ENCODE data around the gene PLK5.
A peak's percentile ranks its signal among the peaks of the same experiment; 100 is the strongest.
"Not testable (repeated sequence)": the region's sequence is repeated elsewhere in the genome, so short reads cannot be mapped to it uniquely, and the experiment has no call there.

Gene PLK5

DNA sequence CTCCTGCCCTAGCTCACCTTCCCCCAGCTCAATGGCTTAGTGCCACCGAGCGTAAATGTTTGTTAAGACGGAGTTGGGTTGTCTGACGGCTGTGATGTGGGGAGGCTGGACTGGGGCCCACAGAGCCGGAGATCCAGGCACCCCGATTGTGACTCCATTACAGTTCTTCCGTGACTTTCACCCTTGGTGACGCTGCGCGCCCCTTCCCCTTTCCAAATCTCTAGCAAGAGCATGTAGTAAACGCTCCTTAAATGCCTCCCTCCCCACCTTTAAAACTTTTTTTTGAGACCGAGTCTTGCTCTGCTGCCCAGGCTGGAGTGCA is 32.1 kb upstream of the PLK5 start:
- DNase-seq: no peak

DNA sequence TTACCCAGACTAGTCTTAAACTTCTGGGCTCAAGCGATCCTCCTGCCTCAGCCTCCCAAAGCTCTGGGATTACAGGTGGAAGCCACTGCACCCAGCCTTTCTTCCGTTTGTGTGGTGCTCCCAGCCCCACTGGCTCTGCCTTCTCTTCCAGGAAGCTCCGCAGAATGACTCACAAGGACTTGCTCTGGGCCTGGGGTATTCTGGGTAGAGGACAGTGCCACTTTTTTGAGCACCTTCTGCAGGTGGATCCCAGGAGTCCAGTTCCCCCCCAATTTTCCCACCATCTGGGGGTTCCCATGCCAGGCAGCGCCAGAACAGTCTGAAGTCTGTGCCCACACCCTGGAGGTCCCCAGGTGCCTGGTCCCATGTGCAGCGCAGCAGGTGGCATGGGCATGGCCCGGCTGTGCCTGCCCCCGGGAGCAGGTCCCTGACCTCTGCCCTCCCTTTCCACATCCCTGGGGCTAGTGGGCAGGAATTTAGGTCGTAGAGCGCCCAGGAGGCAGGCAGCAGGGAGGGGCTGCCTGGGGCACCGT is 31.3 kb upstream of the PLK5 start:
- no peak for DNase-seq

DNA sequence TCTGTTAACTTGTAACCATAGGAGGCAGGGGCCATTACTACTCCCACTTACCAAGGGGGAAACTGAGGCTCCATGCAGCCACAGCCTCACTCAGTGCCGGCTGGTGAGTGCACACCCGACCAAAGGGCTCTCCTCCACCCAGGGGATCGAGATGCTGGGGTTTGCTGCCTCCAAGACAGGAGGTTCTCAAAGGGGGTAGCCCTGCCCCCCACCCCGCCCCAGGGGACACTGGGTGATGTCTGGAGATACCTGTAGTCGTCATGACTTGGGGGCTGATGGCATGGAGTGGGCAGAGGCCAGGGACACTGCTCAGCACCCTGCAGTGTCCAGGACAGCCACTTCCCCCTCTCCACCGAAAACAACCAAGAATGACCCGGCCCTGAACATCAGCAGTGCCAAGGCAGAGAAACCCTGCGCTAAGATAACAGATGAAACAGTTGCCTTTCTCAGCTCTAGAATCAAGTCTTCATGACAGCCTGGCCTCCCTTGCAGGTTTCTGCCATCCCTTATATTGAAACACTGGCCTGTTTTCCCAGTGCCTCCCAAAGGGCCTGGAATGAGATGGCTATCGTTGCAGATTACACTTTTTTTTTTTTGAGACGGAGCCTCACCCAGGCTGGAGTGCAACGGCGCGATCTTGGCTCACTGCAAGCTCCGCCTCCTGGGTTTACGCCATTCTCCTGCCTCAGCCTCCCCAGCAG is 29.6 kb upstream of the PLK5 start:
- no peak for DNase-seq

- DNase-seq: no peak
Measured at GRCh38 chr19:1495051-1495798, 28.7 kb upstream of the PLK5 start.

DNA sequence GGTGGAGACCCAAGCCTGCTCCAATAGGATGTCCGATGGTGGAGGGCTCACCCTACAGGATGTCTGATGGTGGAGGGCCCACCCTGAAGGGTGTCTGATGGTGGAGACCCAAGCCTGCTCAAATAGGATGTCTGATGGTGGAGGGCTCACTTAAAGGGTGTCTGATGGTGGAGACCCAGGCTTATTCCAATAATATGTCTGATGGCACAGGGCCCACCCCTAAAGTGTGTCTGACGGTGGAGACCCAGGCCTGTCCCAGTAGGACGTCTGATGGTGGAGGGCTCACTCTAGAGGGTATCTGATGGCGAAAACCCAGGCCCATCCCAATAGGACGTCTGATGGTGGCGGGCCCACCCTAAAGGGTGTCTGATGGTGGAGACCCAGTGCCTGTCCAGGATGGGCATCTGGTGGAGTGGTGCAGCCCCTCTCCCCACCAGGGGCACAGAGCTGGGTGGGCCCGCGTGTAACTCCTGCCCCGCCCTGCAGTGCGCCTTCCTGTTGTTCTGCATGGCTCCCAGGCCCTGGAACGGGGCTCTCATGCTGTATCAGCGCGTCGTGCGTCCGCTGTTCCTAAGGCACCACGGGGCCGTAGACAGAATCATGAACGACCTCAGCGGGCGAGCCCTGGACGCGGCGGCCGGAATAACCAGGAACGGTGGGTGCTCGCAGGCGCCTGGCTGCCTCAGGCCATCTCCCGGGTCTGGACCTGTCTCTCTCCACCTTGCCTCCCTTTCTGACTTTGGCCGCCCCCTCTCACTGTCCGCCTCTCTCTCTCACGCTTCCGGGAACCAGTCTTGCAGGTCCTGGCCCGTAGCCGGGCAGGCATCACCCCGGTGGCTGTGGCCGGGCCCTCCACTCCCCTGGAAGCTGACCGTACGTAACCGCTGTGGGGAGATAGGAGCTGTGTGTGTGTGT is 27.8 kb upstream of the PLK5 start:
- DNase-seq: no peak

DNA sequence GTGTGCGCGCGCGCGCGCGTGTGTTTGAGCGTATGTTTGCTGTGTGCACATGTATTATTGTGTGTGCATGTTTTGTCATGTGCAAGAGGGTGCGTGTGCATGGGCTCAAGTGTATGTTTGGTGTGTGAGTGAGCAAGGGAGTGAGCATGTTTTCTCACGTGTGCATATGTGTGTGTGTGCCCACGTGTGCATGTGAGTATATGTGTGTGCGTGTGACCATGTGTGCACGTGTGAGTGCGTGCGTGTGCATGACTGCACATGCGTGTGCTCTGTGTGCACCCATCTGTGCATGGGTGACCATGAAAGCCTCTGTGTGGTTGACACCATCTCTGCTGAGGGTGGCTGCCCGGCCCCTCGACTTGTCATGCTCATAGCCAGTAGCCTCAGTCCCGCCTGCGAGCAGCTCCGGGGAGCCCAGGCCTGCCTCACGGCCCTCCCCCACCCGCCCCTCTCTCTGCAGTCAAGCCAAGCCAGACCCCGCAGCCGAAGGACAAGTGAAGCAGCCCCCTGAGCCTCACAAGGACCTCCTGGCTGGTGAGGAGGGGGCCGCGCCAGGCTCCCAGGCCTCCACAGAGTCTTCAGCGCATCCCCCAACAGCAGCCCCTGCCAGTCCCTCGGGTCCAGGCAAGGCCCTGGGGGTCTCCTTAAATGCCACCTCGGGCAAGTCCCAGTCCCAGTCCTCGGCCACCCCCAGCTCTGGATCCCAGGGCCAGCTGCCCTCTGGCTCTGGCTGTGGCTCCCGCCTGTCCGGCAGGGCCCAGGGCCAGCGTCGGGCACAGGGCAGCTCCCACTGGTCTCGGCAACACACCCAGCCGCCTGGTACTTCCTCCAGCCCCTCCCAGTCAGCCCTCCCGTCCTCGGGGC is 26.9 kb upstream of the PLK5 start:
- no peak for DNase-seq

DNA sequence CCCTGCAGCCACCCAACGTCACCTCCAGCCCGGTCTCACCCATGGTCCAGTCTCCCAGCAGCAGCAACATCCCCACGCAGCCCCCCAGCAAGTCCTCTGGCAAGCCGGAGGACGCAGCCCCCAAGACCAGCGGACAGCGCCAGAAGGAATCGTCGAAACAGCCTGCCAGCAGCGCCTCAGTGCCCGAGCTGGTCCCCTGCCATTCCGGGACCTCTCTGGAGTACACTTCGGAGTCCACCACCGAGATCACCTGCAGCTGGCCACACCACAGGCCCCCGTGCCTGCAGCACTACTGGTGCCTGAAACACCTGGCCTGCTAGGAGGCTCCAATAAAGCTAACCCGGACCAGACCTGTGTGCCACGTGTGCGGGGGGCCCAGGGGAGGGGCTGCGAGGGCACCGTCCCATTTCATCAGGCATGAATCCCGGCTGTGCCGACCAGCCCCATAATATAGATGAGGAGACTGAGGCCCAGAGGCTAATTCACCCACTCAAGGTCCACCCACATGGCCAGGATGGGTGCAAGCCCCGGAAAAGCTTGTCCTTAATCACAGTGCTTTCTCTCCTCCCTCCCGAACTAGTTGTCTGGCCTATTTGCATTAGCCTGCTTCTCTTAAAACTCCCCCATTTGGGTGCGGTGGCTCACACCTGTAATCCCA is 26.2 kb upstream of the PLK5 start:
- no peak for DNase-seq

DNA sequence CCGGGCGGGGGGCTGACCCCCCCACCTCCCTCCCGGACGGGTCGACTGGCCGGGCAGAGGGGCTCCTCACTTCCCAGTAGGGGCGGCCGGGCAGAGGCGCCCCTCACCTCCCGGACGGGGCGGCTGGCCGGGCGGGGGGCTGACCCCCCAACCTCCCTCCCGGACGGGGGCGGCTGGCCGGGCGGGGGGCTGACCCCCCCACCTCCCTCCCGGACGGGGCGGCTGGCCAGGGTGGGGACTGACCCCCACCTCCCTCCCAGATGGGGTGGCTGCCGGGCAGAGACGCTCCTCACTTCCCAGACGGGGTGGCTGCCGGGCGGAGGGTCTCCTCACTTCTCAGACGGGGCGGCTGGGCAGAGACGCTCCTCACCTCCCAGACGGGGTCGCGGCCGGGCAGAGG is 24.6 kb upstream of the PLK5 start:
- not testable (repeated sequence) for DNase-seq

DNA sequence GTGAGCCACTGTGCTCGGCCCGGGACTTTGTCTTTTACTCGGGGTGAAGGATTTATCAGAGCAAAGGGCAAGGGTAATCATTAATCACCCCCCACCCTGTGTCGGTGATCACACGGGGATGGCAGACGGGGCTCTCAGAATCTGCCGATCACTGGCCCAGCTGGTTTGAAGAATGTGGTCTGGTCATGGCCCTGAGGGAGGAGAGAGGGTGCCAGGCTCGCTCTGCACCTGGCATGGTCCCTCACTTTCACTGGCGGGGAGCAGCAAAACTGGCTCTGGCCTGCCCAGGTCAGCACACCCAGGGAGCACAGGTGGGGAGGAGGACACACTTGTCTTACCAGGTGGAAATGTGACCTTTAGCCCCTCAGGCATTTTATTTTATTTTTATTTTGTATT is 22.7 kb upstream of the PLK5 start:
- DNase-seq: no peak

- DNase-seq: no peak
Measured at GRCh38 chr19:1502433-1503088, 21.3 kb upstream of the PLK5 start.

DNA sequence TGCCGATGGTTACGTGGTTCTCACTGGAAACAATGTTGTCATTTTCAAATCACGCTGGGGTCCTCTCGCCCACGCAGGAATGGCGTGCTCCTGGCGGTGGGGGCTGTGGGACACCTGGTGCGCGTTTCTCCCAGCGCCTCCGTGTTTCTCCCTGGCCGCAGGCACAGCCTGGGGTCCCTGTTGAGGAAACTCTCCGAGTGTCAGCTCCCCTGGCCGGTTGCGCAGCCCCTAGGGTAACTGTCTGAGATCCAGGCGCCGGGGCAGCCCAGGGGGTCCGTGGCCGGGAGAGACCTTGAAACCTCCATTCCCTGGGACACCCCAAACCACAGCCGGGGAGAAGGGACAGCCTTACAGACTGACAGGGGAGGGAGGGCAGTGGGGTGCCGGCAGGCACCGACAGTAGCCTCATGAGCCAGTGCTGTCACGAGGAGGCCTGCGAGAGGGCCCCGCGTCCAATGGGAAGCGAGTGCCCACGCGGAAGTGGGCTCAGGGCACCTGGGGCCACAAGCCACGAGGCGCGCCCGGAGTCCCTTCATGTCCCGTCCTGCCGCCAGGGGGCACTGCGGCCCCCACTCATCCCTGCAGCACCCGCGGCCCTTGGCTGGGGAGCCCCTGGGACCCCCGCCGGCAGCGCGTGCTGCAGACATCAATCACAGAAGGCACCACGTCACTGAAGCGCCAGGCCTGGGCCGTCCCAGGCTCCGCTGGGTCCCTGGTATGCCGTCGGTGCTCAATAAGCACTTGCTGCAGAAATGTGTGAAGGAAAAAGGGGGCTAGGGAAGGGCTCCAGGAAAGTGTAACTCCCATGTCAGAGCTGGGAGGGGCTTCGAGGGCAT is 20.6 kb upstream of the PLK5 start:
- DNase-seq: no peak

DNA sequence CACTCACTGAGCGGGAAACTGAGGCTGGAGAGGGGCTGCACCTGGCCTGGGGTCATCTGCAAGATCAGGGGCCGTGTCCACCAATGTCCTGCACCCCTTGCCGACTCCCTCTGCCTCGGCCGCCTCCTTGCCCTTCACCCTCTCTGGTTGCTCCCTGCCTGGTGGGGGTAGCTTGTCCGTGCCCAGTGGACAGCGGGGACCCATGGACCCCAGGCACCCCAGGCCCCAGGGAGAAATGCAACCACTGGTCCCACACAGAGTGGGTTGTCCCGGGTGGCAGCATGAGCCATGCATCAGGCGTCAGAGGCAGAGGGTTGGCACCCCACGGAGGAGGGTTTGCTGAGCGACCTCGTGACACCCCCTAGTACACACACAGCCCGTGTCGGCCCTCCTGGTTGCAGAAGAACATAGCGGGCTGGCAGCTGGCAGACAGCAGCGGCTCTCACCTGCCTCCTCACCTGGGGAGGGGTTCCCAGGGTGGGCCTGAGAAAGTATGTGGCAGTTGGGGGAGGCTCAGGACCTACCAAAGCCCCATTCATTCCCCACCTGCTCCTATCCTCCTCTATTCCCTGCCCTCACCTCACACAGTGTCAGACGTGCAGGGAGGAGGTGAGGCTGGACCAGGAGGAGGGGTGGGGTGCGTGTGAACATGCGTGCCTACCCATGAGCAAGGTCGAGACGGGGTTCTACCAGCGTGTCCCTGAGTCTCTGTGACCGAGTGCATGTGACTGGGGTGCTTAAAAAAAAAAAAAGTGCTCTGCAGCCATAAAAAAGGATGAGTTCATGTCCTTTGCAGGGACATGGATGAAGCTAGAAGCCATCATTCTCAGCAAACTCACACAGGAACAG is 19.7 kb upstream of the PLK5 start:
- DNase-seq: no peak

- DNase-seq: no peak
Measured at GRCh38 chr19:1505012-1505411, 18.9 kb upstream of the PLK5 start.

DNA sequence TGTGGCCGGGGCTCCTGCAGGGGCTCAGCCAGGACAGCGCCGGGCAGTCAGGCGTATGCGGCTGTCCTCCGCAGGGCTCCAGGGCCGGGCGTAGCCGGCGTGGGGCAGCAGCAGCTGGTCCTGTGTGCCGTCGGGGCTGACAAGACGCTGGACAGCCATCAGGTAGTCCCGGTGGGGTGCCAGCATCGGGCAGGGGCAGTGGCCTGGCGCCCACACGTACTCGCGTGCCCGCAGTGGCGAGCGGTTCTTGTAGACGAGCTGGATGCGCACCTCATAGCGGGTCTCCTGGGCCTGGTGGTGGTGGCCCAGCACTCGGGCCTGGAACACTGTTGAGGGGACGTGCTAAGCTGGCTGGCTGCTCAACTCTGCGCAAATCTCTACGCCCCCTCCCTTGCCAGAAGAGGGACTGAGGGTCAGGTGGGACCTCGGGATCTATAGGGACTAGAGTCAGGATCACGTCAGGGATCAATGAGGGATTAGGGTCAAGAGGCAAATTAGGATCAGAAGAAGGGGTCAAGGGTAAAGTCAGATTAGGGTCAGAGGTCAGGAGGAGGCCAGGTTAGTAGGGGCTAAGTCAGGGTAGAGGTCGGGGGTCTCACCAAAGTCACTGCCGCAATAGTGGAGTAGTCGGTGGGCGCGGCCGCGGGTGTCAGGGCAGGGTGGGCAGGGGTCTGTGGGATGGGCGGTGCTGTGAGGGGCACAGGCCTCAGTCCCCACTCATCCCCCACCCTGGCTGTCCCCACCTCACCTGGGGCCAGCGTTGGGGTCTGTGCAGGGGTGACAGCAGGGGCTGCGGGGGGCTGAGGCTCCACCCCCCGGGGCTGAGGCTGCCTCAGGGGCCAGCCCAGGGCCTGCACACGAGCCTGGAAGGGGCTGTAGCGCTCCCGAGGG is 17.6 kb upstream of the PLK5 start:
- no peak for DNase-seq

DNA sequence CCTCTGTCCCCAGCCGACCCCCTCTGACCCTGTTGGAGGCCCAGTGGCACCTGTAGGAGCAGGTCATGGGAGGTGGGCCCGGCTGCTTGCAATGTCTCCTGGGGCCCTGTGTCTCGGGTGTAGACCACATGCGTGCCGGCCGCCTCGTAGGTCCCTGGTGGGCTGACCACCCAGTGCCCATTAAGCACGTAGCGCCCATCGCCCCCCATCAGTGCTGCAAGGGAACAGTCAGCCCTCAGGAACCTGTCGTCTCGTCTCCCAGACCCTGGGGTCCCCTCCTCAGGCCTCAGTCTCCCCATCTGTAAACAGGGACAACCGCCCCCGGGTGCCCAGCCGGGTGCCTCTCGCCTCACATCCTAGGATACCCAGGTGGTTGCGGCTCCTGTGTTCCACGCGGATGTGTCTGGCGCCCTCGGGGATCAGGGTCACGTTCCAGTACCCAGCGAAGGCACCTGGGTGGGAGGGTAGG is 16.7 kb upstream of the PLK5 start:
- no peak for DNase-seq

GRCh38 chr19:1507763-1508506 is 15.9 kb upstream of the PLK5 start:
- DNase-seq: peak; percentile 97

GRCh38 chr19:1508507-1508856 is 15.4 kb upstream of the PLK5 start:
- no peak for DNase-seq
